ENCODE measurements around the gene UROC1.

UROC1 gene

DNA sequence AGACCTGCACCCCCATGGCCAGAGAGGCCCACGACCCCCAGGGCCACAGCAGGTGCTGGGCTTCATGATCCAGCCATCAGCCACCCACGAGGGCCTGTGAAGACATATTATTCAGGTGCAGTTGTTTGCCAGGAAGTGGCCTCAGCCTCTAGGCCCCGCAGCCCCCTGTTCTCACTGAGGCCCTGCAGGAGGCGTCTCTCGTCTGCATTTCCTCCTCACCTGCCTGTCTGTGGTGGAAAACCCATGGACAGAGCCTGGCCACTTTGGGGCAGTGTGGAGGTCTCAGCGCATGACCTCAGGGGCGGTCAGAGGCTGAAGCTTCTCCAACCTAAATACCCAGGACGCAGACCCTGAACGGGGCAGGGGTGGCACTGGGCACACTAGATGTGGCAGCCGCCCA lies 18.6 kb downstream of the UROC1 start:
- H4K8ac ChIP-seq (ENCODE audit: low read depth, low read length): no peak overlapping the region
- no peak overlapping the region for H3K4ac ChIP-seq (ENCODE audit: low read depth, low read length)
- no peaks in the 10 kb centered on the region for H3K79me1 ChIP-seq (ENCODE audit: low read length)
- H3K4me1 ChIP-seq (ENCODE audit: control insufficient read depth, low read depth, low read length): no peaks in the 10 kb centered on the region
- H2BK15ac ChIP-seq (replicated peaks; ENCODE audit: low read depth): no peak overlapping the region
- no peak overlapping the region for H3K18ac ChIP-seq (ENCODE audit: low read length)
- H3K23ac ChIP-seq (ENCODE audit: low read length): no peak overlapping the region
- H3K9ac ChIP-seq (ENCODE audit: low read length): no peak overlapping the region
- H3K79me2 ChIP-seq (ENCODE audit: control insufficient read depth, insufficient read depth, low read length): no peaks in the 10 kb centered on the region
- H3K27me3 ChIP-seq (ENCODE audit: insufficient read depth, low read length, poor library complexity): no peaks in the 10 kb centered on the region
- no peak overlapping the region for H3K27ac ChIP-seq (ENCODE audit: low read depth, low read length)
- H2AK5ac ChIP-seq (ENCODE audit: low read length): no peak overlapping the region
- H3K56ac ChIP-seq (ENCODE audit: low read length): no peak overlapping the region
- no peak overlapping the region for H3K4me3 ChIP-seq (ENCODE audit: low read length)
- no peak overlapping the region for H4K5ac ChIP-seq (ENCODE audit: low read length)
- peak; percentile 37 for DNase-seq
- no peaks in the 10 kb centered on the region for H3K36me3 ChIP-seq (ENCODE audit: control insufficient read depth, insufficient read depth, low read length)
- no CpG with 5 or more reads among the region's 10 CpGs for WGBS (ENCODE audit: extremely low coverage, insufficient coverage, low lambda C conversion rate)
- H2BK120ac ChIP-seq (ENCODE audit: low read depth, low read length): no peak overlapping the region
- no peak overlapping the region for H2BK5ac ChIP-seq (ENCODE audit: low read length)
- H3K4me2 ChIP-seq (ENCODE audit: low read length): no peak overlapping the region

DNA sequence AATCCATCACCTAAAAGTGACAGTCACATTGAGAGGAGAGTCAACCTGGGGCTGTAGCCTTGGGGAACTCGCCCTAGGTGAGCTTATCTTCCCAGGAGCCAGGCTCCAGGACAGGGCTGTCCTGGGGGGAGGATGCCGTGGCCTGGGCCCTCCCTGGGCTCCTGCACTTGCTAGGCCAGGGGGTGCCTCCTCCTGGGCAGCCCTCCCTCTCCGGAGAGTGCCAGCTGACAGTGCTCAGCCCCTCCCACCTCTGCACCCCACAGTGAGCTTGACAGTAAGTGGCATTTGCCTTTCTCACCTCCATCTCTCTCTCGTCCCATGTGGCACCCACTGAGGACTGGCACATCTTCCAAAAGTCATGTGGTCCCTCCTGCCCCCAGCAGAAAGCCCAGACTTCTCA lies 19.1 kb downstream of the UROC1 start:
- no peak overlapping the region for H3K18ac ChIP-seq (ENCODE audit: low read length)
- no peak for DNase-seq
- H2BK120ac ChIP-seq (ENCODE audit: low read depth, low read length): no peak overlapping the region
- H3K56ac ChIP-seq (ENCODE audit: low read length): no peak overlapping the region
- H2AK5ac ChIP-seq (ENCODE audit: low read length): no peak overlapping the region
- no peaks in the 10 kb centered on the region for H3K36me3 ChIP-seq (ENCODE audit: control insufficient read depth, insufficient read depth, low read length)
- no peak overlapping the region for H3K4ac ChIP-seq (ENCODE audit: low read depth, low read length)
- H3K79me1 ChIP-seq (ENCODE audit: low read length): no peaks in the 10 kb centered on the region
- H4K5ac ChIP-seq (ENCODE audit: low read length): no peak overlapping the region
- no peaks in the 10 kb centered on the region for H3K27me3 ChIP-seq (ENCODE audit: insufficient read depth, low read length, poor library complexity)
- H3K27ac ChIP-seq (ENCODE audit: low read depth, low read length): no peak overlapping the region
- no peak overlapping the region for H2BK15ac ChIP-seq (replicated peaks; ENCODE audit: low read depth)
- no peaks in the 10 kb centered on the region for H3K4me1 ChIP-seq (ENCODE audit: control insufficient read depth, low read depth, low read length)
- H4K8ac ChIP-seq (ENCODE audit: low read depth, low read length): no peak overlapping the region
- WGBS (ENCODE audit: extremely low coverage, insufficient coverage, low lambda C conversion rate): no CpG with 5 or more reads among the region's 4 CpGs
- no peak overlapping the region for H2BK5ac ChIP-seq (ENCODE audit: low read length)
- H3K23ac ChIP-seq (ENCODE audit: low read length): no peak overlapping the region
- no peaks in the 10 kb centered on the region for H3K79me2 ChIP-seq (ENCODE audit: control insufficient read depth, insufficient read depth, low read length)
- no peak overlapping the region for H3K4me3 ChIP-seq (ENCODE audit: low read length)
- no peak overlapping the region for H3K9ac ChIP-seq (ENCODE audit: low read length)
- H3K4me2 ChIP-seq (ENCODE audit: low read length): no peak overlapping the region

DNA sequence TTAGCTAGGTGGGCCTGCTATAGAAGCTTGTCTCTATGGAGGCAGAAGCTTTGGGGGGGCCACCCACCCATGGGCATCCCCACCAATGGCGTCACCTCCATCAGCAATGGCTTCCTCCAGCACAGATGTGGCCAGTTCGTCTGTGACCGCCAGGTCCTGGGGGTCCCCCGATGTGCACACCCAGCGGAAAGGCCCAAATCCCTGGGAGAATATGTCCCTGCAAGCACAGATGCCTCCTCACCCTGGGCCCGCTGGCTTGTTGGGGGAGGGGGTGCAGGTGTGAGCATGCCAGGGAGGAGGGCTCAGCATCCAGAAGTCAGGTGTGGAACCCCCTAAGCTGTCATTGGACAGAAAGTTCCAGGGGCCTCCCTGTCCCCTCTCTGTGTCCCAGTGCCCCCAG lies 19.6 kb downstream of the UROC1 start:
- no peak overlapping the region for H3K23ac ChIP-seq (ENCODE audit: low read length)
- no peak overlapping the region for H3K56ac ChIP-seq (ENCODE audit: low read length)
- H2AK5ac ChIP-seq (ENCODE audit: low read length): no peak overlapping the region
- H3K4me1 ChIP-seq (ENCODE audit: control insufficient read depth, low read depth, low read length): no peaks in the 10 kb centered on the region
- no peak for DNase-seq
- no peaks in the 10 kb centered on the region for H3K79me1 ChIP-seq (ENCODE audit: low read length)
- H3K4me2 ChIP-seq (ENCODE audit: low read length): no peak overlapping the region
- H3K4ac ChIP-seq (ENCODE audit: low read depth, low read length): no peak overlapping the region
- no peak overlapping the region for H3K27ac ChIP-seq (ENCODE audit: low read depth, low read length)
- H3K36me3 ChIP-seq (ENCODE audit: control insufficient read depth, insufficient read depth, low read length): no peaks in the 10 kb centered on the region
- no peak overlapping the region for H3K4me3 ChIP-seq (ENCODE audit: low read length)
- no peak overlapping the region for H4K8ac ChIP-seq (ENCODE audit: low read depth, low read length)
- no peak overlapping the region for H2BK5ac ChIP-seq (ENCODE audit: low read length)
- no peak overlapping the region for H4K5ac ChIP-seq (ENCODE audit: low read length)
- H3K9ac ChIP-seq (ENCODE audit: low read length): no peak overlapping the region
- no peak overlapping the region for H2BK120ac ChIP-seq (ENCODE audit: low read depth, low read length)
- H3K18ac ChIP-seq (ENCODE audit: low read length): no peak overlapping the region
- no peaks in the 10 kb centered on the region for H3K79me2 ChIP-seq (ENCODE audit: control insufficient read depth, insufficient read depth, low read length)
- WGBS (ENCODE audit: extremely low coverage, insufficient coverage, low lambda C conversion rate): no CpG with 5 or more reads among the region's 6 CpGs
- H3K27me3 ChIP-seq (ENCODE audit: insufficient read depth, low read length, poor library complexity): no peaks in the 10 kb centered on the region
- no peak overlapping the region for H2BK15ac ChIP-seq (replicated peaks; ENCODE audit: low read depth)

DNA sequence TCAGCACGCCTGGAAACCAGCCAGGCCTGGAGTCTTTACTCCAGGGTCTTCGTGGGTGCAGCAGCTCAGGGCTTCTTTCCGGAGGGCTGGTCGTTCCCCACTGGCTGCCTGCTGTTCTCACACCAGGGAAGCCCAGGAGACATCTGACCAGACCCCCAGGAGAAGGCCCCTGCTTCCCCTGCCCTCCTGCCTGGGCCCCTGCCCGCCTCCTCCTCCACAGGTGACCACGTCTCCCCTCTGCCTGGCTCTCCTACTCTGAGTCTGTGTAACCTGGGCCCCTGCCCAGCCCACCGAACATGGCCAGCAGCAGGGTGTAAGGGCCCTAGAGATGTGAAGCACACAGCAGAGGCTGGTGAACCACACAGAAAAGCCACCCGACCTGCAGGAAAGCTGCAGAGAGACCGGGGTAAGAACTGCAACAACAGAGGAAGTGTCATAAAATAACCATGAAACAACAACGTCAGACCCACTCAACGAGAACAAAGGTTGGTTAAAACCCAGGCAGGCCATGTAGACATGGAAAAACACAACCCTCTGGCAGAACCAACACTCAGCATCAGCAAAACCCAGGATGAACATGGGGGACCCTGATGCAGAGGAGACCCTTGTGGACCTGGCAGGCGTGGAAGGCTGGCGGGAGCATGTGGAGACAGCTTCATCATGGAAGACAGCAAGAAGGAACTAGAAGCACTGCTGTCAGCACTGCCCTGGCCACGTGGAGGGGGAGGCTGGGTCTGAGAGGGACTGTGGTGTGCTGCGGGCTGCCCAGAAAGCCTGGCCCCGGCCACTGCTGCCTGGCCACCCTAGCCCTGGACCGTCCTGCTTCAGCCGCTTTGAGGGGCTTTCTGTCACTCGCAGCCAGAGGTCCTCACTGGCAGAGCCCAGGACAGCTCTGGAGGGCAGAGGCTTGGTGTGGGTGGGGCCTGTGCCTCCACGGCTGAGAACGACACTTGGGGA lies 20.4 kb downstream of the UROC1 start:
- H2AK5ac ChIP-seq (ENCODE audit: low read length): no peak overlapping the region
- H3K27me3 ChIP-seq (ENCODE audit: insufficient read depth, low read length, poor library complexity): no peaks in the 10 kb centered on the region
- no peak overlapping the region for H3K4ac ChIP-seq (ENCODE audit: low read depth, low read length)
- no peak overlapping the region for H3K56ac ChIP-seq (ENCODE audit: low read length)
- H3K36me3 ChIP-seq (ENCODE audit: control insufficient read depth, insufficient read depth, low read length): no peaks in the 10 kb centered on the region
- no peak overlapping the region for H4K5ac ChIP-seq (ENCODE audit: low read length)
- no peaks in the 10 kb centered on the region for H3K79me2 ChIP-seq (ENCODE audit: control insufficient read depth, insufficient read depth, low read length)
- WGBS (ENCODE audit: extremely low coverage, insufficient coverage, low lambda C conversion rate): no CpG with 5 or more reads among the region's 21 CpGs
- no peak overlapping the region for H3K23ac ChIP-seq (ENCODE audit: low read length)
- no peak overlapping the region for H3K4me3 ChIP-seq (ENCODE audit: low read length)
- H2BK120ac ChIP-seq (ENCODE audit: low read depth, low read length): no peak overlapping the region
- no peak overlapping the region for H2BK15ac ChIP-seq (replicated peaks; ENCODE audit: low read depth)
- no peak for DNase-seq
- H3K79me1 ChIP-seq (ENCODE audit: low read length): no peaks in the 10 kb centered on the region
- no peak overlapping the region for H3K27ac ChIP-seq (ENCODE audit: low read depth, low read length)
- H2BK5ac ChIP-seq (ENCODE audit: low read length): no peak overlapping the region
- H3K9ac ChIP-seq (ENCODE audit: low read length): no peak overlapping the region
- no peak overlapping the region for H3K18ac ChIP-seq (ENCODE audit: low read length)
- no peak overlapping the region for H3K4me2 ChIP-seq (ENCODE audit: low read length)
- no peak overlapping the region for H4K8ac ChIP-seq (ENCODE audit: low read depth, low read length)
- no peaks in the 10 kb centered on the region for H3K4me1 ChIP-seq (ENCODE audit: control insufficient read depth, low read depth, low read length)

DNA sequence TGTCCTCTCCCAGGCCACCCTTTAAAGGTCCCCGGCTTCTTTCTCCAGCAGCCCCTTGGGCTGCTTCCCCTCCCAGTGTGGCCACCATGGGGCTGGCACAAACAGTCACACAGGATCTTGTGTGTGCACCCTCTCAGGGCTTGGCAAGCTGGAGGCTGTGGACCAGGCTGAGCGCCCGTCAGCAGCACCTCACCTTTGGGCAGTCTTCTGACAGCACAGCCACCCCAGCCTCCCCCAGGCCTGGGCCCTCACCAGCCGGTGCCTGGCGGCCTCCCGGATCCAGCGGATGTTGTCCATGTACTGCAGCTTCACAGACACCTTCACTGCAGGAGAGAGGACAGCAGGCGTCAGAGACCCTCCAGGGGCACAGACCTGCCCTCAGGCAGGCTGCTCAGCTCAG lies 21.8 kb downstream of the UROC1 start:
- DNase-seq: no peak

DNA sequence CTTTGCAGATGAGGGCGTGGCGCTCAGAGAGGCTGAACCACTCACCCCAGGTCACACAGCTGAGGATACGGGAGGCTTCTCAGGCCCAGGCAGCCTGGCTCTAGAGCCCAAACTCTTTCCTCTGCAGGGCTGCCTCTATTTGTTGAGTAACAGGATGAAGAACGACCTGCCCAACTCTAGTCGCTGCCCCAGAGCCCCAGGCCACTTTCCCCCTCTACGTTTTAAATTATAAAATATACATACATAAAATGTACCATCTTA lies 22.7 kb downstream of the UROC1 start:
- H3K4me1 ChIP-seq (ENCODE audit: control insufficient read depth, low read depth, low read length): no peaks in the 10 kb centered on the region
- no peak for DNase-seq

More for the DNA sequence above, 21.8 kb downstream of the UROC1 start:
- Histone ChIP-seq H2BK120ac (ENCODE audit: low read depth, low read length) (no peak overlapping the region), H3K56ac (ENCODE audit: low read length) (no peak overlapping the region), H3K4me1 (ENCODE audit: control insufficient read depth, low read depth, low read length) (no peaks in the 10 kb centered on the region), H3K4me3 (ENCODE audit: low read length) (no peak overlapping the region), H3K27ac (ENCODE audit: low read depth, low read length) (no peak overlapping the region), H2BK15ac (replicated peaks; ENCODE audit: low read depth) (no peak overlapping the region), H3K27me3 (ENCODE audit: insufficient read depth, low read length, poor library complexity) (no peaks in the 10 kb centered on the region), H4K5ac (ENCODE audit: low read length) (no peak overlapping the region), H4K8ac (ENCODE audit: low read depth, low read length) (no peak overlapping the region), H3K79me2 (ENCODE audit: control insufficient read depth, insufficient read depth, low read length) (no peaks in the 10 kb centered on the region), H3K79me1 (ENCODE audit: low read length) (no peaks in the 10 kb centered on the region), H2BK5ac (ENCODE audit: low read length) (no peak overlapping the region), H3K9ac (ENCODE audit: low read length) (no peak overlapping the region), H2AK5ac (ENCODE audit: low read length) (no peak overlapping the region), H3K23ac (ENCODE audit: low read length) (no peak overlapping the region), H3K4ac (ENCODE audit: low read depth, low read length) (no peak overlapping the region), H3K18ac (ENCODE audit: low read length) (no peak overlapping the region), H3K36me3 (ENCODE audit: control insufficient read depth, insufficient read depth, low read length) (no peaks in the 10 kb centered on the region), H3K4me2 (ENCODE audit: low read length) (no peak overlapping the region)
- WGBS (ENCODE audit: extremely low coverage, insufficient coverage, low lambda C conversion rate): no CpG with 5 or more reads among the region's 8 CpGs

More for the DNA sequence above, 22.7 kb downstream of the UROC1 start:
- Histone ChIP-seq H3K79me2 (ENCODE audit: control insufficient read depth, insufficient read depth, low read length) (no peaks in the 10 kb centered on the region), H2BK5ac (ENCODE audit: low read length) (no peak overlapping the region), H2BK120ac (ENCODE audit: low read depth, low read length) (no peak overlapping the region), H2AK5ac (ENCODE audit: low read length) (no peak overlapping the region), H3K56ac (ENCODE audit: low read length) (no peak overlapping the region), H3K4me2 (ENCODE audit: low read length) (no peak overlapping the region), H3K9ac (ENCODE audit: low read length) (no peak overlapping the region), H3K79me1 (ENCODE audit: low read length) (no peaks in the 10 kb centered on the region), H3K18ac (ENCODE audit: low read length) (no peak overlapping the region), H4K5ac (ENCODE audit: low read length) (no peak overlapping the region), H3K36me3 (ENCODE audit: control insufficient read depth, insufficient read depth, low read length) (no peaks in the 10 kb centered on the region), H3K23ac (ENCODE audit: low read length) (no peak overlapping the region), H3K4me3 (ENCODE audit: low read length) (no peak overlapping the region), H2BK15ac (replicated peaks; ENCODE audit: low read depth) (no peak overlapping the region), H3K27ac (ENCODE audit: low read depth, low read length) (no peak overlapping the region), H3K4ac (ENCODE audit: low read depth, low read length) (no peak overlapping the region), H3K27me3 (ENCODE audit: insufficient read depth, low read length, poor library complexity) (no peaks in the 10 kb centered on the region), H4K8ac (ENCODE audit: low read depth, low read length) (no peak overlapping the region)
- no CpG with 5 or more reads among the region's 6 CpGs for WGBS (ENCODE audit: extremely low coverage, insufficient coverage, low lambda C conversion rate)

Data from mesendoderm (in vitro differentiated cells).